GM23338 (cell line): ENCODE data around the gene TRIM31. TPM values are rescaled to one million over a fixed set of nuclear protein-coding genes. Genes with fewer than 3 reads are reported as not detected.

Source experiments
- ATAC-seq: fragments of 200-7000 bp; cut with Tn5 transposase; 3 replicates; pipeline ENCODE4 v1.9.1; 2020
- DNase-seq: peaks from one replicate; pipeline ENCODE4 v3.0.0-alpha.2; 2015; ENCODE audit warnings: low spot score
- H2AFZ ChIP-seq: fragments of 200-600 bp; sonication (generic); 2 replicates; pipeline ENCODE4 v1.8.0; 2016; ENCODE audit warnings: antibody characterized with exemption, mild to moderate bottlenecking, moderate library complexity
- H3F3A ChIP-seq: fragments of 200-600 bp; sonication (generic); replicated peaks from 2 replicates; pipeline ENCODE4 v1.8.0; 2017; ENCODE audit warnings: antibody characterized with exemption, mixed run types, low read depth
- H3K27ac ChIP-seq: fragments of 200-600 bp; sonication (generic); 2 replicates; pipeline ENCODE4 v1.6.1; 2016; ENCODE audit warnings: low read depth
- H3K27me3 ChIP-seq: fragments of 200-600 bp; sonication (generic); 2 replicates; pipeline ENCODE4 v1.8.0; 2016; ENCODE audit warnings: mild to moderate bottlenecking, mixed run types, moderate library complexity; ENCODE audit not compliant: insufficient read depth
- H3K36me3 ChIP-seq: fragments of 200-600 bp; sonication (generic); 2 replicates; pipeline ENCODE4 v1.8.0; 2016; ENCODE audit warnings: mild to moderate bottlenecking; ENCODE audit not compliant: insufficient read depth
- H3K4me1 ChIP-seq: fragments of 200-600 bp; sonication (generic); 2 replicates; pipeline ENCODE4 v1.8.0; 2016; ENCODE audit warnings: mild to moderate bottlenecking, moderate library complexity; ENCODE audit not compliant: insufficient read depth
- H3K4me2 ChIP-seq: fragments of 200-600 bp; sonication (generic); 2 replicates; pipeline ENCODE4 v1.7.1; 2017; ENCODE audit warnings: mixed run types
- H3K4me3 ChIP-seq: fragments of 200-600 bp; sonication (generic); 2 replicates; pipeline ENCODE4 v1.6.1; 2016; ENCODE audit warnings: mixed run types
- H3K79me2 ChIP-seq: fragments of 200-600 bp; sonication (generic); replicated peaks from 2 replicates; pipeline ENCODE4 v1.8.0; 2017; ENCODE audit warnings: mild to moderate bottlenecking; ENCODE audit not compliant: insufficient read depth
- H3K9me2 ChIP-seq: fragments of 200-600 bp; sonication (generic); 2 replicates; pipeline ENCODE4 v1.8.0; 2017; ENCODE audit not compliant: insufficient read depth
- H4K20me1 ChIP-seq: fragments of 200-600 bp; sonication (generic); replicated peaks from 2 replicates; pipeline ENCODE4 v1.8.0; 2017; ENCODE audit warnings: mild to moderate bottlenecking; ENCODE audit not compliant: insufficient read depth
- H3K27ac Mint-ChIP-seq: 2 replicates; pipeline ENCODE4 v1.8.0; 2020; ENCODE audit warnings: inconsistent platforms, mild to moderate bottlenecking, moderate library complexity, mixed read lengths
- H3K27me3 Mint-ChIP-seq: 3 replicates; pipeline ENCODE4 v1.8.0; 2022; ENCODE audit warnings: low read depth, mild to moderate bottlenecking, moderate library complexity, mixed read lengths, inconsistent platforms; ENCODE audit not compliant: insufficient read depth, poor library complexity
- H3K36me3 Mint-ChIP-seq: 3 replicates; pipeline ENCODE4 v1.8.0; 2021; ENCODE audit warnings: low read depth, mild to moderate bottlenecking, inconsistent platforms, moderate library complexity, mixed read lengths
- H3K4me1 Mint-ChIP-seq: 3 replicates; pipeline ENCODE4 v1.8.0; 2020; ENCODE audit warnings: mild to moderate bottlenecking, inconsistent platforms, mixed read lengths
- H3K4me3 Mint-ChIP-seq: 3 replicates; pipeline ENCODE4 v1.8.0; 2021; ENCODE audit warnings: moderate library complexity, mild to moderate bottlenecking, inconsistent platforms, mixed read lengths
- H3K9me3 Mint-ChIP-seq: 3 replicates; pipeline ENCODE4 v1.8.0; 2020; ENCODE audit warnings: moderate library complexity, mild to moderate bottlenecking, inconsistent platforms, mixed read lengths
- CTCF ChIP-seq, 2 experiments: fragments of 200-600 bp in 1 of 2; sonication (generic) in 1 of 2; conservative IDR thresholded peaks; 2 replicates each; pipeline versions ENCODE4 v1.5.1 to v1.6.1; 2016 to 2017; ENCODE audit warnings: antibody characterized with exemption in 2 of 2, low read depth in 2 of 2, mild to moderate bottlenecking in 2 of 2, moderate library complexity in 1 of 2
- EZH2 ChIP-seq: fragments of 200-600 bp; sonication (generic); IDR thresholded peaks from one replicate; pipeline ENCODE4 v1.8.0; 2017; ENCODE audit warnings: antibody characterized with exemption, mild to moderate bottlenecking, low read depth; ENCODE audit not compliant: unreplicated experiment
- POLR2AphosphoS5 ChIP-seq: IDR thresholded peaks from 2 replicates; pipeline ENCODE4 v1.6.1; 2016; ENCODE audit warnings: antibody characterized with exemption, low read depth
- REST ChIP-seq: IDR thresholded peaks from one replicate; pipeline ENCODE4 v1.6.1; 2018; ENCODE audit warnings: antibody characterized with exemption; ENCODE audit not compliant: unreplicated experiment
- STAT1 ChIP-seq: IDR thresholded peaks from one replicate; pipeline ENCODE4 v1.6.1; 2016; ENCODE audit warnings: antibody characterized with exemption; ENCODE audit not compliant: unreplicated experiment
- ZNF331 ChIP-seq: fragments of 250-450 bp; sonication (Bioruptor Pico); IDR thresholded peaks from 2 replicates; pipeline ENCODE4 v1.5.0; 2020; ENCODE audit warnings: low read depth, mild to moderate bottlenecking, moderate library complexity
- polyA plus RNA-seq: library from polyadenylated mRNA; unstranded; fragments of >200 nt; fragmentation: Nextera tagmentation; extraction: Ambion mirVana; gene quantifications from 2 replicates; pipeline ENCODE4 v1.2.1, GENCODE V29; 2016
- total RNA-seq: library from RNA; depleted of rRNA; stranded (reverse); fragments of >200 nt; shearing (Covaris generic); gene quantifications from 2 replicates; pipeline ENCODE4 v1.2.3, GENCODE V29; 2014

TRIM31 gene
- total and polyA plus RNA-seq, 2 experiments from 2014 or later, result 0.26 TPM; not detected in 1

GRCh38 chr6:30077218-30077617 is 35.7 kb downstream of the TRIM31 start (continued):
- TF ChIP-seq ZNF331 (CRISPR knock-in tag) (no peak), CTCF (conservative IDR thresholded peaks at IDR 0.05; ENCODE audit: low read depth in 2 of 2) (no peak), REST (no peak), POLR2AphosphoS5 (no peak)

GRCh38 chr6:30075790-30076732 is 36.8 kb downstream of the TRIM31 start:
- Histone ChIP-seq H3F3A (0 out of 2 replicates have a peak, but pooled peaks cover 5% of the 10 kb centered on the region), H2AFZ (peak overlapping the region; percentile 100), H3K27me3 (peaks cover 92% of the 10 kb centered on the region), H3K4me2 (peak overlapping the region; percentile 99), H4K20me1 (peaks cover 6% of the 10 kb centered on the region; the same call in 1 of the 2 replicates), H3K79me2 (no peaks in the 10 kb centered on the region), H3K36me3 (no peaks in the 10 kb centered on the region), H3K9me2 (peaks cover 2% of the 10 kb centered on the region; the same call in 1 of the 2 replicates), H3K4me1 (peaks cover 23% of the 10 kb centered on the region), H3K4me3 (peak overlapping the region; percentile 79), H3K27ac (no peak overlapping the region)
- TF ChIP-seq CTCF (conservative IDR thresholded peaks at IDR 0.05; ENCODE audit: low read depth in 2 of 2) (peak; percentile 83 to 85), EZH2 (peak; percentile 90), STAT1 (no peak)
- H3K4me3 Mint-ChIP-seq, result peak overlapping the region; percentile 87
- H3K4me1 Mint-ChIP-seq, result peaks cover 25% of the 10 kb centered on the region
- no peaks in the 10 kb centered on the region; the same call in 2 of the 3 replicates for H3K36me3 Mint-ChIP-seq
- peaks cover 57% of the 10 kb centered on the region for H3K27me3 Mint-ChIP-seq
- peak; percentile 70 for ATAC-seq
- no peak overlapping the region for H3K27ac Mint-ChIP-seq
- peaks cover 2% of the 10 kb centered on the region; the same call in 2 of the 3 replicates for H3K9me3 Mint-ChIP-seq
- DNase-seq, result peak; percentile 80
